ENCODE measurements around the gene NELFE. TPM values are rescaled to one million over a fixed set of nuclear protein-coding genes. Genes with fewer than 3 reads are reported as not detected.

NELFE gene
- total and polyA plus RNA-seq, 2 of the 13 experiments (the other 11 are each of a cell fraction or from before 2014, with no cell fraction given) = 51.3 to 69.8 TPM

DNA sequence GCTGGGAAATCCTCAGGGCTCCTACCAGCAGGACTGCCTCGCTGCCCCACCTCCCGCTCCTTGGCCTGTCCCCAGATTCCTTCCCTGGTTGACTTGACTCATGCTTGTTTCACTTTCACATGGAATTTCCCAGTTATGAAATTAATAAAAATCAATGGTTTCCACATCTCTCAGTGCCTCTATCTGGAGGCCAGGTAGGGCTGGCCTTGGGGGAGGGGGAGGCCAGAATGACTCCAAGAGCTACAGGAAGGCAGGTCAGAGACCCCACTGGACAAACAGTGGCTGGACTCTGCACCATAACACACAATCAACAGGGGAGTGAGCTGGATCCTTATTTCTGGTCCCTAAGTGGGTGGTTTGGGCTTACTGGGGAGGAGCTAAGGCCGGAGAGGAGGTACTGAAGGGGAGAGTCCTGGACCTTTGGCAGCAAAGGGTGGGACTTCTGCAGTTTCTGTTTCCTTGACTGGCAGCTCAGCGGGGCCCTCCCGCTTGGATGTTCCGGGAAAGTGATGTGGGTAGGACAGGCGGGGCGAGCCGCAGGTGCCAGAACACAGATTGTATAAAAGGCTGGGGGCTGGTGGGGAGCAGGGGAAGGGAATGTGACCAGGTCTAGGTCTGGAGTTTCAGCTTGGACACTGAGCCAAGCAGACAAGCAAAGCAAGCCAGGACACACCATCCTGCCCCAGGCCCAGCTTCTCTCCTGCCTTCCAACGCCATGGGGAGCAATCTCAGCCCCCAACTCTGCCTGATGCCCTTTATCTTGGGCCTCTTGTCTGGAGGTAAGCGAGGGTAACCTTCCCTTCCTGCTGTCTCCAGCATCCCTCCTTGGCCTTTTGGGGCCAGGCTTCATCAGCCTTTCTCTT lies 13.0 kb downstream of the NELFE start, which contains the start of gene CFB (continued):
- no peak for TF ChIP-seq THAP9 (CRISPR knock-in tag; IDR thresholded peaks at IDR 0.05; ENCODE audit: borderline replicate concordance)
- no peak for TF ChIP-seq HOXA7 (CRISPR knock-in tag; IDR thresholded peaks at IDR 0.05)
- TF ChIP-seq GPBP1L1 (CRISPR knock-in tag; IDR thresholded peaks at IDR 0.05) = no peak
- TF ChIP-seq NR2F2 (IDR thresholded peaks at IDR 0.05; ENCODE audit: borderline replicate concordance, low read depth) = peak; percentile 90
- no peak; the same call in 1 of the 2 replicates for TF ChIP-seq GTF3A (CRISPR knock-in tag; conservative IDR thresholded peaks at IDR 0.05)
- no peak for TF ChIP-seq ARID2 (CRISPR knock-in tag; IDR thresholded peaks at IDR 0.05; ENCODE audit: borderline replicate concordance)
- TF ChIP-seq, protein P1, sequence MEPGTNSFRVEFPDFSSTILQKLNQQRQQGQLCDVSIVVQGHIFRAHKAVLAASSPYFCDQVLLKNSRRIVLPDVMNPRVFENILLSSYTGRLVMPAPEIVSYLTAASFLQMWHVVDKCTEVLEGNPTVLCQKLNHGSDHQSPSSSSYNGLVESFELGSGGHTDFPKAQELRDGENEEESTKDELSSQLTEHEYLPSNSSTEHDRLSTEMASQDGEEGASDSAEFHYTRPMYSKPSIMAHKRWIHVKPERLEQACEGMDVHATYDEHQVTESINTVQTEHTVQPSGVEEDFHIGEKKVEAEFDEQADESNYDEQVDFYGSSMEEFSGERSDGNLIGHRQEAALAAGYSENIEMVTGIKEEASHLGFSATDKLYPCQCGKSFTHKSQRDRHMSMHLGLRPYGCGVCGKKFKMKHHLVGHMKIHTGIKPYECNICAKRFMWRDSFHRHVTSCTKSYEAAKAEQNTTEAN (CRISPR knock-in tag; conservative IDR thresholded peaks at IDR 0.05) = peak; percentile 87
- TF ChIP-seq ZNF207 (IDR thresholded peaks at IDR 0.05; ENCODE audit: borderline replicate concordance) = no peak
- TF ChIP-seq MXD4 (CRISPR knock-in tag; IDR thresholded peaks at IDR 0.05) = peak; percentile 41; the same call in 1 of the 2 replicates
- TF ChIP-seq ZNF577 (CRISPR knock-in tag; IDR thresholded peaks at IDR 0.05; ENCODE audit: borderline replicate concordance, low read depth) = no peak
- TF ChIP-seq NFRKB (IDR thresholded peaks at IDR 0.05) = no peak
- peak; percentile 93; the same call in 1 of the 2 replicates for TF ChIP-seq STAT6 (CRISPR knock-in tag; IDR thresholded peaks at IDR 0.05; ENCODE audit: borderline replicate concordance)
- TF ChIP-seq RBM22 (optimal IDR thresholded peaks at IDR 0.05; ENCODE audit: low read length) = no peak
- TF ChIP-seq ZNF281 (CRISPR knock-in tag; IDR thresholded peaks at IDR 0.05; ENCODE audit: borderline replicate concordance) = peak; percentile 99
- TF ChIP-seq ZNF383 (CRISPR knock-in tag; IDR thresholded peaks at IDR 0.05; ENCODE audit: borderline replicate concordance) = 0 out of 2 replicates have a peak, but pooled peaks have one; percentile 63
- no peak for TF ChIP-seq NONO (IDR thresholded peaks at IDR 0.05)
- peak; percentile 92 for TF ChIP-seq NONO (CRISPR knock-in tag; conservative IDR thresholded peaks at IDR 0.05)
- no peak for TF ChIP-seq NBN (conservative IDR thresholded peaks at IDR 0.05)
